DND-41 (cell line): ENCODE results near the gene ENTPD8.
"Not testable (repeated sequence)": the region's sequence is repeated elsewhere in the genome, so short reads cannot be mapped to it uniquely, and the experiment has no call there.

Source experiments
- ATAC-seq: fragments of 200-7000 bp; cut with Tn5 transposase; 3 replicates; pipeline ENCODE4 v1.9.1; 2021; ENCODE audit warnings: low read depth; ENCODE audit not compliant: insufficient read depth
- DNase-seq: peaks from one replicate; pipeline ENCODE4 v3.0.0-alpha.2; 2020
- H2AFZ ChIP-seq: 2 replicates; pipeline ENCODE4 v1.6.0; 2012; ENCODE audit warnings: low read depth, low read length
- H3K27ac ChIP-seq: 2 replicates; pipeline ENCODE4 v1.5.1; 2012; ENCODE audit warnings: low read length, inconsistent platforms
- H3K27me3 ChIP-seq: fragments of 200-600 bp; sonication (generic); 2 replicates; pipeline ENCODE4 v1.6.0; 2012; ENCODE audit warnings: low read length, mild to moderate bottlenecking, inconsistent platforms; ENCODE audit not compliant: insufficient read depth, poor library complexity
- H3K36me3 ChIP-seq: 2 replicates; pipeline ENCODE4 v1.5.1; 2012; ENCODE audit warnings: low read length, inconsistent platforms; ENCODE audit not compliant: insufficient read depth
- H3K4me1 ChIP-seq: 2 replicates; pipeline ENCODE4 v1.5.1; 2012; ENCODE audit warnings: mild to moderate bottlenecking, low read length; ENCODE audit not compliant: insufficient read depth
- H3K4me2 ChIP-seq: 2 replicates; pipeline ENCODE4 v1.6.0; 2012; ENCODE audit warnings: mild to moderate bottlenecking, moderate library complexity, low read length, inconsistent platforms; ENCODE audit not compliant: insufficient read depth
- H3K4me3 ChIP-seq, 2 experiments: fragments of 200-600 bp in 1 of 2; shearing (Covaris generic) in 1 of 2; 2 replicates each; pipeline ENCODE4 v1.5.1; 2012 to 2016; ENCODE audit warnings: inconsistent platforms in 2 of 2, low read length in 2 of 2, mild to moderate bottlenecking in 2 of 2, low read depth in 1 of 2, moderate library complexity in 1 of 2
- H3K79me2 ChIP-seq: 2 replicates; pipeline ENCODE4 v1.6.0; 2012; ENCODE audit warnings: low read length, inconsistent platforms; ENCODE audit not compliant: insufficient read depth
- H3K9ac ChIP-seq: 2 replicates; pipeline ENCODE4 v1.6.0; 2012; ENCODE audit warnings: low read depth, mild to moderate bottlenecking, inconsistent platforms, low read length, moderate library complexity
- H3K9me3 ChIP-seq: 2 replicates; pipeline ENCODE4 v1.5.1; 2012; ENCODE audit warnings: low read length, moderate library complexity, mild to moderate bottlenecking, inconsistent platforms; ENCODE audit not compliant: insufficient read depth, severe bottlenecking
- H4K20me1 ChIP-seq: 2 replicates; pipeline ENCODE4 v1.6.0; 2012; ENCODE audit warnings: low read length; ENCODE audit not compliant: insufficient read depth
- EZH2 ChIP-seq: IDR thresholded peaks from 3 replicates; pipeline ENCODE4 v1.6.1; 2012; ENCODE audit warnings: borderline replicate concordance, low read depth, mild to moderate bottlenecking, moderate library complexity, low read length, inconsistent platforms; ENCODE audit not compliant: severe bottlenecking
- TF ChIP-seq, protein P1 (sequence below): IDR thresholded peaks from 2 replicates; pipeline ENCODE4 v1.5.1; 2012; ENCODE audit warnings: borderline replicate concordance, low read length, moderate library complexity, mild to moderate bottlenecking; ENCODE audit not compliant: poor library complexity, severe bottlenecking; ENCODE audit errors: extremely low read depth

Gene ENTPD8

DNA sequence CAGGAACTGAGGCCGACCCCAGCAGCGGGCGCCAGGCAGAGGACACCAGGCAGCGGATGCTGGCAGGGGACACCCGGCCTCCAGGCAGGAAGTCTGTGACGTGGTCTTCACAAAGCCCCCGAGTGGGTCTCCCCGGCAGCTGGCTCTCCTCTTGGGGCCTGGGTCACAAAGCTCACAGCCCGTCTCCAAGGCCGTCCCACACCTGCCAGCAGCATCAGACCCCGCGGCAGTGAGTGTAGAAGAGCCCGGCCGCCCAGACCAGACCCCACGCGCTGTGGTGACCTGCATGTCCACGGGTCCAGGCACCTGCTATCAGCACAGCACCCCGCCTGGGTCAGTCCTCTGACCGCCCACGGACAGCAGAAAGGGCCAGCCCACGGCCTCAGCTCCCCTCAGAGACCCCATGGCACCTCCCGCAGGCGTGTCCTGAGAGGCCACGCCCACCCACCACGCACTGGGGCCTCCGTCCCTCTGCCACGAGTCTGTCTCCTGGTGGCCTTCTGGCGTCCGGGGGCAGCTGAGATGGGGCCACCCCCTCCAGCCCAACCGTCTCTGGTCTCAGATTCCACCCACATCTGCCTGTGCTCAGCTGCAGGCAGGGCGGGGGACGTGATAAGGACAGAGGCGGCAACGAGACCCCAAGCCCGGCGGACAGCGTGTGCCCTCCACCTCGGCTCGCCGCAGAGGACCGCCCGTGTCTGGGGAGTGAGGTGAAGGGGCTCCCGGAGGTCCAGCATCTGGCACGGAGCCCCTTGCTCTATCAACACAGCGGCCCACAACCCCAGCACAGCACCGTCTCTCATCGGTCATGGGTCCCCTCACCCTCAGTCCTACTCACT is 52.3 kb downstream of the ENTPD8 start:
- H3K4me3 ChIP-seq = no peak overlapping the region

DNA sequence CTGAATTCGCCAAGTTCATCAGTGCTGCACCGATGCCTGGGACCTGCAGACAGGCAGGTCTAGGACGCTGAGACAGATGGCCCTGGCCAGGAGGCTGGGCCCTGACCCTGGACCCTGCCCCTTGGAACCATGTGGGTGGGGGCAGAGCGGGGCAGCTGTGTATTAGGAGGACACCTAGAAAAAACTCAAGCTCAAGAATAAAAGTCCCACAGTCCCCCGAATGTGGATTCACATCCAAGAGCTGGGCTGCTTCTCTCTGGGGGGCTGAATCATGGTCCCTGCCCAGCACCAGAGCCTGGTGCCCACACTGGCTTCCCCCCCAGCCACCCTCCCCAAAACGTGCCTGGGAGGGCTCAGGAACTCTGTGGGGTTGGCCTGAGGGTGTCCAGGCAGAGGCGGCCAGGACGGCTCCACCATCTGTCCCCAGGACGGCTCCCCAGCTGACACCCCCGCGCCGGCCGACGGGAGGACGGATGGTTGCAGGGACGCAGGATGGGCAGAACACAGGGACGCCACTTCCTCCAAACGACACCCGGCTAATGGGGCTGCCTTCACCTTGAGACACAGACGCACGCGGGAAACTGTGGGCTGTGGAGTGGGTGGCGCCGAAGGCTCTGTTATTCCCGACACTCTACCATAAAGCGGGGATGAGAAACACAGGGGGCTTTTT is 53.1 kb downstream of the ENTPD8 start:
- H3K9me3 ChIP-seq = no peaks in the 10 kb centered on the region
- H3K27me3 ChIP-seq = no peaks in the 10 kb centered on the region
- H3K4me2 ChIP-seq = no peak overlapping the region
- no peak overlapping the region for H3K27ac ChIP-seq
- H3K79me2 ChIP-seq = no peaks in the 10 kb centered on the region
- H4K20me1 ChIP-seq = no peaks in the 10 kb centered on the region
- DNase-seq (no peak), ATAC-seq (no peak)
- TF ChIP-seq, protein P1, sequence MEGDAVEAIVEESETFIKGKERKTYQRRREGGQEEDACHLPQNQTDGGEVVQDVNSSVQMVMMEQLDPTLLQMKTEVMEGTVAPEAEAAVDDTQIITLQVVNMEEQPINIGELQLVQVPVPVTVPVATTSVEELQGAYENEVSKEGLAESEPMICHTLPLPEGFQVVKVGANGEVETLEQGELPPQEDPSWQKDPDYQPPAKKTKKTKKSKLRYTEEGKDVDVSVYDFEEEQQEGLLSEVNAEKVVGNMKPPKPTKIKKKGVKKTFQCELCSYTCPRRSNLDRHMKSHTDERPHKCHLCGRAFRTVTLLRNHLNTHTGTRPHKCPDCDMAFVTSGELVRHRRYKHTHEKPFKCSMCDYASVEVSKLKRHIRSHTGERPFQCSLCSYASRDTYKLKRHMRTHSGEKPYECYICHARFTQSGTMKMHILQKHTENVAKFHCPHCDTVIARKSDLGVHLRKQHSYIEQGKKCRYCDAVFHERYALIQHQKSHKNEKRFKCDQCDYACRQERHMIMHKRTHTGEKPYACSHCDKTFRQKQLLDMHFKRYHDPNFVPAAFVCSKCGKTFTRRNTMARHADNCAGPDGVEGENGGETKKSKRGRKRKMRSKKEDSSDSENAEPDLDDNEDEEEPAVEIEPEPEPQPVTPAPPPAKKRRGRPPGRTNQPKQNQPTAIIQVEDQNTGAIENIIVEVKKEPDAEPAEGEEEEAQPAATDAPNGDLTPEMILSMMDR = no peak
- no peak for TF ChIP-seq EZH2
- H3K4me3 ChIP-seq = no peak overlapping the region
- no peaks in the 10 kb centered on the region for H3K36me3 ChIP-seq
- H2AFZ ChIP-seq = no peak overlapping the region
- no peak overlapping the region for H3K9ac ChIP-seq
- no peaks in the 10 kb centered on the region for H3K4me1 ChIP-seq

More for the DNA sequence above, 52.3 kb downstream of the ENTPD8 start:
- H3K27me3 ChIP-seq = no peaks in the 10 kb centered on the region
- H3K9ac ChIP-seq = no peak overlapping the region
- H4K20me1 ChIP-seq = no peaks in the 10 kb centered on the region
- H3K4me1 ChIP-seq = no peaks in the 10 kb centered on the region
- H3K4me2 ChIP-seq = no peak overlapping the region
- ATAC-seq (no peak), DNase-seq (no peak)
- no peak overlapping the region for H3K27ac ChIP-seq
- H3K9me3 ChIP-seq = no peaks in the 10 kb centered on the region
- H2AFZ ChIP-seq = no peak overlapping the region
- H3K79me2 ChIP-seq = no peaks in the 10 kb centered on the region
- H3K36me3 ChIP-seq = no peaks in the 10 kb centered on the region
- TF ChIP-seq, protein P1 = no peak
- no peak for TF ChIP-seq EZH2

DNA sequence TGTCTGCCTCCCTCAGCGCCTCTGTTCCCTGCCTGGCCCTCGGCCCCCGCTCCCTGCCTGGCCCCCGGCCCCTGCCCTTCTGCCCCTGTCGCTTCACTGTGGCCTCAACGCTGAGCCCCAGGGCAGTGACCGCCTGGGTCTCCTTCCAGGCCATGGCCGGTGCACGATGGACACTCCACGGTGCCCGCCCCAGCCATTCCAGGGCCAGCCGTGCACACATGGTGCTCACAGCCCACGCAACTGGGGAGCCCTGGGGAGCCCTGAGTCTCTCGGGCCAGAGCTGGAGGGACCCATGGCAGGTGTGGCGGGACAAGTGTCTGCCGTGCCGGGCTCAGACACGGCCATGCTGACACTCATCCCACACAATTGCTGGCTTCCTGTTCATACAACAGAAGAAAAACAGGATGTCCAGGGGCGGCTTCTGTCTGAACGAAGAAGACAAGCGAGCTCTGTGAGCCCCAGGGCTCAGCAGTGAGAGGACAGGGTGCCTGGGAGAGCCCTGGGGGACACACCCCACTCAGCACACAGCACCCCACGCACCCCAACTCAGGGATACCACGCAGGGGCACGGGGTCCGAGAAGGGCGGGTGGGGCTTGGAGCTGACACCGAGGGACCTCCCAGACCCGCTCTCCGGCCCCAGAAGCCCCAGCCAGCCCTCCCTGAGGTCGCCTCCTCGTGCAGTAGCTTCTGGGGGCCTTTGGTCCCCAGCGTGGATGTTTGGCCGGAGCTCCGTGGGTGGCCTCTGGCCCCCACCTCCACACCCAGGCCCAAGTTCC is 53.9 kb downstream of the ENTPD8 start:
- no peak overlapping the region for H3K27ac ChIP-seq
- no peak overlapping the region for H3K4me3 ChIP-seq
- H3K79me2 ChIP-seq = no peaks in the 10 kb centered on the region
- no peaks in the 10 kb centered on the region for H3K27me3 ChIP-seq
- H2AFZ ChIP-seq = no peak overlapping the region
- H4K20me1 ChIP-seq = no peaks in the 10 kb centered on the region
- H3K36me3 ChIP-seq = no peaks in the 10 kb centered on the region
- H3K4me2 ChIP-seq = no peak overlapping the region
- no peak overlapping the region for H3K9ac ChIP-seq
- H3K4me1 ChIP-seq = no peaks in the 10 kb centered on the region
- no peak for TF ChIP-seq EZH2
- TF ChIP-seq, protein P1 = no peak
- no peak for ATAC-seq
- DNase-seq = no peak
- no peaks in the 10 kb centered on the region for H3K9me3 ChIP-seq

DNA sequence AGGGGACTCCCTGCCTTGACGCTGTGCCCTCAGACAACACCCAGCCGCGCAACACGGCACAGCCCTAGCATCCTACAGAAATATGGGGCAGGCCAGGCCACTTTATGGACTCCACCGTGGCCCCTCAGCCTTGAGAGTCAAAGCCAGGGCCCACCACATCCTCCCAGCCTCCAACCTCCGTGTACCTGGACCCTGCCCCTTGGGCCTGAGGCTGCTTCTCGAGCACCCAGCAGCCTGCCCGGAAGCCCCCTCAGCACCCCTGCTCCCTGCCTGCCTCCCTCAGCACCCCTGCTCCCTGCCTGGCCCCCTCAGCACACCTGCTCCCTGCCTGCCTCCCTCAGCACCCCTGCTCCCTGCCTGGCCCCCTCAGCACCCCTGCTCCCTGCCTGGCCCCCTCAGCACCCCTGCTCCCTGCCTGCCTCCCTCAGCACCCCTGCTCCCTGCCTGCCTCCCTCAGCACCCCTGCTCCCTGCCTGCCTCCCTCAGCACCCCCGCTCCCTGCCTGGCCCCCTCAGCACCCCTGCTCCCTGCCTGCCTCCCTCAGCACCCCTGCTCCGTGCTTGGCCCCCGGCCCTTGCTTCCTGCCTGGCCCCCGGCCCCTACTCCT is 54.5 kb downstream of the ENTPD8 start:
- not testable (repeated sequence) for H3K9ac ChIP-seq, H3K9me3 ChIP-seq, DNase-seq, H3K27me3 ChIP-seq, H3K4me3 ChIP-seq, H4K20me1 ChIP-seq, ATAC-seq, H3K79me2 ChIP-seq, H3K27ac ChIP-seq, H3K36me3 ChIP-seq, H3K4me1 ChIP-seq, H3K4me2 ChIP-seq, H2AFZ ChIP-seq
